SJCRH30 (cell line): ENCODE results near the gene ZNF618. TPM values are rescaled to one million over a fixed set of nuclear protein-coding genes. Genes with fewer than 3 reads are reported as not detected.

Source experiments
- DNase-seq, 2 experiments: peaks; one replicate each; pipeline ENCODE4 v3.0.0-alpha.2; 2015 to 2020
- H3K27ac ChIP-seq: fragments of 250-450 bp; sonication (Bioruptor Pico); 2 replicates; pipeline ENCODE4 v1.5.1; 2020; ENCODE audit warnings: mild to moderate bottlenecking, moderate library complexity
- H3K27me3 ChIP-seq: fragments of 250-450 bp; sonication (Bioruptor Pico); 2 replicates; pipeline ENCODE4 v1.5.1; 2020; ENCODE audit warnings: mild to moderate bottlenecking, moderate library complexity
- H3K36me3 ChIP-seq: fragments of 250-450 bp; sonication (Bioruptor Pico); 2 replicates; pipeline ENCODE4 v1.5.1; 2020; ENCODE audit warnings: mild to moderate bottlenecking, moderate library complexity
- H3K4me1 ChIP-seq: fragments of 250-450 bp; sonication (Bioruptor Pico); 2 replicates; pipeline ENCODE4 v1.5.1; 2020; ENCODE audit warnings: mild to moderate bottlenecking, moderate library complexity
- H3K4me3 ChIP-seq: fragments of 250-450 bp; sonication (Bioruptor Pico); 2 replicates; pipeline ENCODE4 v1.5.1; 2020; ENCODE audit warnings: mild to moderate bottlenecking, moderate library complexity
- H3K9me3 ChIP-seq: fragments of 250-450 bp; sonication (Bioruptor Pico); replicated peaks from 2 replicates; pipeline ENCODE4 v1.5.1; 2020; ENCODE audit warnings: mild to moderate bottlenecking, moderate library complexity
- total RNA-seq: library from RNA; depleted of rRNA; stranded (reverse); fragments of >200 nt; shearing (Covaris generic); gene quantifications from 2 replicates; pipeline ENCODE4 v1.2.3, GENCODE V29; 2014

Gene ZNF618
- total RNA-seq, 1 experiment from 2014 or later = 19.3 TPM

DNA sequence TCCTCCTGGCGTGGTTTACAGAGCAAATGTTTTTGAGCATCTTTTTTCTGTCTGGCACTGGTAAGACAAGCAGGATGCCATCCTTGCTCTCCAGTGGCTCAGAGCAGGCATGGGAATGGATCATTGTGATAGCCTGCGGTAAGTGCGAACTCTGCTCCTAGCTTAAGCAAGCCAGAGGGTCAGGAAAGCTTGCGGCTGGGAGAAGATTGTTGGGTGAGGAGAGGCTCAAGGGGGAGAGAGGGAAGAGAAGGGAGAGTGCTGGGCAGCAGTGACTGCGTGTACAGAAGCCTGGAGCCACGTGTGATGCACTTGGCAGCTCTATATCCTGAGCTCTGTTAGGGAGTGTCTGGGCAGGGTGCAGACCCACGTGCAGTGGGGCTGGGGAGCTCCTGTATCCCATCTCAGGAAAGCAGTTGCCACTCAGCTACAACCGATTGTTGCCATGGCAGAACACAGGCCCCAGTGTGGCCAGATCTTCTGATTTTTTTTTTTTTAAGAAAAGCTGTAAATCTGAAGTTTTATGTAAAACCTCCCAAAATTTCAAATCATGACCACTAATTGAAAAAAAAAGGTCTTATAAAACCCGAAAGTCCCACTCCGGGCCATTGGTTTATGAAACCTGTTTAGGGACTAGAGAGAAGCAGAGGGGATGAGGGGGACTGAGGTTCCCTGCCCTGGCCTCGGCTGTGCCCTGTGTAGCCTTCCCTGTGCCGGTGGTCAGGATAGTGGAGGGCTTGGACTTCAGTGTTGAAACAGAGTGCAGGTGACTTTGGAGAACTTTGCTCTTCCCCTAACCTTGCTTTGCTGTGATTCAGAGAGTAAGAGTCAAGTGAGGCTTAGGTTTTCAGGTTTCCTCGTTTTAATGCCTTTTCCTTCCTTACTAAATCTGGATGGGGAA is 67.3 kb downstream of the ZNF618 start:
- Histone ChIP-seq H3K4me1 (no peaks in the 10 kb centered on the region), H3K27ac (no peak overlapping the region), H3K27me3 (no peaks in the 10 kb centered on the region), H3K36me3 (no peaks in the 10 kb centered on the region; the same call in none of the 2 replicates), H3K9me3 (0 out of 2 replicates have a peak, but pooled peaks cover 7% of the 10 kb centered on the region), H3K4me3 (no peak overlapping the region)
- no peak for DNase-seq

DNA sequence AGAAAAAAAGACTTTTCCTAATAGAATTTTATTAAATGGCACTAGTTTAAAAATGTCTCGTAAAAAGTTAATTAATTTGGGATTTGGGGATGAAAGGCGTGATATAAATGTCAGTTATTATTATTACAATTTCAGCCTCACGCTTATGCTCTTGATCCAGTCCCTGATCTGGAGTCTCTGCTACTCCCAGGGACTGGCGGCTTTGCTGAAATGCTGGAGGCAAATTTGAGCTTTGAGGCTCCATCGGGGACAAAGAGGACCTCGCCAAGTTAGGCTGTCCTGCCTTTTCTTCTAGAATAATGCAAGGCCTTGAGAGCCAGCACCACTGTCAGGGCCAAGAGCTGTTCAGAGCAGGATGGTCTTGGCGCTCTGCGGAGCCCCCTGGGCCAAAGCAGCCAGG is 69.7 kb downstream of the ZNF618 start:
- no peak overlapping the region for H3K4me3 ChIP-seq
- no peaks in the 10 kb centered on the region for H3K4me1 ChIP-seq
- H3K27ac ChIP-seq = no peak overlapping the region
- no peak for DNase-seq
- H3K9me3 ChIP-seq = 0 out of 2 replicates have a peak, but pooled peaks cover under 1% of the 10 kb centered on the region
- H3K36me3 ChIP-seq = no peaks in the 10 kb centered on the region; the same call in 1 of the 2 replicates
- H3K27me3 ChIP-seq = no peaks in the 10 kb centered on the region

GRCh38 chr9:113946496-113947115 is 70.5 kb downstream of the ZNF618 start:
- Histone ChIP-seq H3K27ac (no peak overlapping the region), H3K4me3 (no peak overlapping the region), H3K9me3 (no peaks in the 10 kb centered on the region), H3K4me1 (no peaks in the 10 kb centered on the region), H3K36me3 (no peaks in the 10 kb centered on the region; the same call in 1 of the 2 replicates), H3K27me3 (no peaks in the 10 kb centered on the region)
- DNase-seq = no peak

GRCh38 chr9:113947941-113948340 is 71.8 kb downstream of the ZNF618 start:
- Histone ChIP-seq H3K9me3 (no peaks in the 10 kb centered on the region), H3K4me3 (no peak overlapping the region), H3K36me3 (no peaks in the 10 kb centered on the region; the same call in 1 of the 2 replicates), H3K4me1 (no peaks in the 10 kb centered on the region), H3K27me3 (no peaks in the 10 kb centered on the region), H3K27ac (no peak overlapping the region)
- DNase-seq = no peak

GRCh38 chr9:113948891-113949570 is 72.9 kb downstream of the ZNF618 start:
- H3K4me1 ChIP-seq = no peaks in the 10 kb centered on the region
- H3K36me3 ChIP-seq = no peaks in the 10 kb centered on the region; the same call in 1 of the 2 replicates
- no peaks in the 10 kb centered on the region for H3K27me3 ChIP-seq
- no peaks in the 10 kb centered on the region for H3K9me3 ChIP-seq
- no peak overlapping the region for H3K4me3 ChIP-seq
- no peak overlapping the region for H3K27ac ChIP-seq
- no peak for DNase-seq

GRCh38 chr9:113949571-113950078 is 73.5 kb downstream of the ZNF618 start:
- Histone ChIP-seq H3K4me1 (no peaks in the 10 kb centered on the region), H3K36me3 (no peaks in the 10 kb centered on the region; the same call in 1 of the 2 replicates), H3K4me3 (no peak overlapping the region), H3K27ac (no peak overlapping the region), H3K27me3 (no peaks in the 10 kb centered on the region), H3K9me3 (no peaks in the 10 kb centered on the region)
- no peak for DNase-seq

DNA sequence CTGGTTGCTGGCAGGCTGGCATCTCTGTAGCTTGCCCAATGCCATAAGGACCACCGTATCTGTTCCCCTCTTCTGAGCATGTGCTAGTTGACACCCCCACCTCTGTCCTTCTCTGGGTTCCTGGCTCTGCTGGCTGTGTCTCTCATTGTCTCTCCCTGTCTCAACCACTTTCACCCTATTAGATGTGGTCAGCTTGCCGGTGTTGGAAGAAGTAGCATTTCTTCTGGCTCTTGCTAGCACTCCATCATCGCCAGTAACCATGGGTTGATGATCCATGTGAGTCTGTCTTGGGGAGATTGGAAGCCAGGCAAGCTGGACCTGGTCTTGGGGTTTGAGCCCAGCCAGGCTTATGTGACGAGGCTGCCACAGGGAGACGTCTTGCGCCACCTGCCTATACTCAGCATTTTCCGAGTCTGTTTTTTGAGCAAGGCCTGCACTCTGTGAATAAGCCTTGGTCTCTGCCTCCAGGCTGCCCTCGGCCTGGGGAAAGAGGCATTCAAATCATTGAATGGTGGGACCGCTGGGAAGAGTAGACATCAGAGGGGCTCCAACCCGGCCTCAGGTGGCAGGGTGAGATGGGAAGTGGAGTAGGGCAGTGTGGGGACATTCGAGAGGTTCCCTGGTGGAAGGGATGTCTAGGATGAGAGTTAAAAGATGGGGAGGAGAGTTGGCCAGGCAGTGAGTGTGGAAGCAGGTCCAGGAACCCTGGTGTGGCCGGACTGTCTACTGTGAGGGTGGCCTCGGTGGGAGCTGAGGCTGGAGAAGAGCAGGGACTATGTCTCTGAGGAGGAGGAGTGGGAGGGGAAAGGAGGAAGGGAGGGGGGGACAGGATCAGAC is 74.3 kb downstream of the ZNF618 start:
- no peaks in the 10 kb centered on the region; the same call in 1 of the 2 replicates for H3K36me3 ChIP-seq
- no peak for DNase-seq
- H3K4me3 ChIP-seq = no peak overlapping the region
- no peak overlapping the region for H3K27ac ChIP-seq
- H3K9me3 ChIP-seq = no peaks in the 10 kb centered on the region
- H3K27me3 ChIP-seq = no peaks in the 10 kb centered on the region
- peaks cover 4% of the 10 kb centered on the region for H3K4me1 ChIP-seq

DNA sequence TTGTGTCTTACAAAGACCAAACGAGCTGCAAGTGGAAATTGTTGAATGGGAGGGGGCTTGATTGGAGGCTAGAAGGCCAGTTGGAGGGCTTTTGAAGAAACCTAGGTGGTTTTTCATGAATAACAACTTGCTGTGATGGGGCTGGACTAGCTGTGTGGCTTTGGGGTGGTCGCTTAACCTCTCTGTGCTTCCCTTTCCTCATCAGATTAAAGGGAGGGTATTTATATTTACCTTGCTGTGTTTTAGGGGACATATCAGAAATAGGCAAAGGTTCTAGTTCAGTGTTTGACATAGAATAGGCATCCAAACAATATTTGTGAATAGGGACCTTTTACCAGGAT is 74.9 kb downstream of the ZNF618 start:
- no peak for DNase-seq
- Histone ChIP-seq H3K27ac (no peak overlapping the region), H3K36me3 (no peaks in the 10 kb centered on the region), H3K9me3 (no peaks in the 10 kb centered on the region), H3K4me1 (peaks cover 7% of the 10 kb centered on the region), H3K27me3 (no peaks in the 10 kb centered on the region), H3K4me3 (no peak overlapping the region)

DNA sequence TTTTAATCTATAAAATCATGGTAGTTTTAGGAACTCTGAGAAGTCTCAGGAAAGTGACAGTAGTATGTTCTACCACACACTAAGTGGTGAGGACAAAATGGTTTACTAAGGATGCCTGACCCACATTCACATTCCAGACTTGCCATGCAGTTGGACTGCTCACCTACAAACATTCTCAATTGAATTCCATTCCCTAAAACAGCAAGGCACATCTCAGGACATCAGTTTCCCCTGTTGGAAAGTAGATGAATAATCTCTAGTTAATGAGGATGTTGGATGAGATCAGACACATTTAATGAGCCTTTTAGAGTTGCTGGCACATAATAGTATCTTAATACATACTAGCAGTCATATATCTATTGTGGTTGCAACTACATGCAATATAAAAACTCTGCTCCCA is 76.6 kb downstream of the ZNF618 start:
- H3K36me3 ChIP-seq = no peaks in the 10 kb centered on the region
- peaks cover 12% of the 10 kb centered on the region for H3K4me1 ChIP-seq
- DNase-seq = no peak
- H3K9me3 ChIP-seq = no peaks in the 10 kb centered on the region
- H3K27me3 ChIP-seq = no peaks in the 10 kb centered on the region
- no peak overlapping the region for H3K27ac ChIP-seq
- no peak overlapping the region for H3K4me3 ChIP-seq

GRCh38 chr9:113953531-113953930 is 77.4 kb downstream of the ZNF618 start:
- H3K9me3 ChIP-seq = no peaks in the 10 kb centered on the region
- H3K36me3 ChIP-seq = no peaks in the 10 kb centered on the region
- no peak overlapping the region for H3K27ac ChIP-seq
- no peaks in the 10 kb centered on the region for H3K27me3 ChIP-seq
- H3K4me3 ChIP-seq = no peak overlapping the region
- DNase-seq = no peak
- peaks cover 16% of the 10 kb centered on the region for H3K4me1 ChIP-seq

GRCh38 chr9:113954591-113954990 is 78.5 kb downstream of the ZNF618 start:
- H3K27me3 ChIP-seq = no peaks in the 10 kb centered on the region
- H3K36me3 ChIP-seq = no peaks in the 10 kb centered on the region
- no peak overlapping the region for H3K27ac ChIP-seq
- H3K4me3 ChIP-seq = no peak overlapping the region
- H3K9me3 ChIP-seq = no peaks in the 10 kb centered on the region
- H3K4me1 ChIP-seq = peaks cover 16% of the 10 kb centered on the region
- DNase-seq = no peak

DNA sequence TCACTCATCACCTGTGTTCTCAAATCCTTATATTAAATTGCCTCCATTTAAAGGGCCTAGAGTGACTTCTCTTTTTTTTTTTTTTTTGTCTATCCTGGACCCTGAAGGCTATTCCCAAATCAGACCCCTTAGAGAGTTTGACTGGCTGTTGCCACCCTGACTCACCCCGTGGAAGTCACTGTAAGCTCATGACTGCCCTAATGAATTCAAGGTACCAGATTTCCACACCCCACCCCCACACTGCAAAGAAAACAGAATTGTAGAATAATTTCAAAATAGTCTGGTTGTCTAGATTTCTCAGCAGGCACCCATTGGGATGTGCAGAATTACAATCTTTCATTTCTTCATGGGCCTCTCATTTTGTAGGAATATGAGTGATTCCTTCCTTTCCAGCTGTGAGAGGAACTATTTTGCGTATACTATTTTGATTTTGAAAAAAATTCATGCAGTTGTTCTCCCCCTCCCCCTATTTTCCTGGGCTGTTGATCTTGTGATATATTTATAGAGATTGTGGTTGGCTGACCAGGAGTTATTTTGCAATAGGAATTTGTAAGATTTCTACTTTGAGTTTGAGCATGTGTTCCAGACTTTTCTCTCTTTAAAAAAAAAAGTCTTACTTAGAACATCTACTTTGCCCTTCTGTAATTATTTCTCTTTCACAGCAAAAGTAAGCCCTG is 79.1 kb downstream of the ZNF618 start:
- Histone ChIP-seq H3K27ac (no peak overlapping the region), H3K4me3 (no peak overlapping the region)
- DNase-seq = no peak

DNA sequence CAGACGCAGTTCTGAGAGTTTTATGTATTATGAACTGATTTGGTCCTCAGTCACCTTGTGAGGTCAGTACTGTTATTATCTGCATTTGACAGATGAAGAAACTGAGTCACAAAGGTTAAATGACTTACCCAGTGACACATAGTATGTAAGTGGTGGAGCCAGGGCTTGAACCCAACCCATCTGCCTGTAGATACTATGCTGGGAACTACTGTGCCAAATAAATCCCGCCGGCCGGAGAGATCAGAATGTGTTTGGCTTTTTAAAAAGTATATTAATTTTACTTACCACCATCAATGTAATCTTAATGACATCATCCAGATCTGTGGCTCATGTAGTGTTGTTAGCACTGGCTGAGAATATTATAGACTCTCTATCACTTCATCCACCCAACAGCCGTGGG is 80.8 kb downstream of the ZNF618 start:
- H3K9me3 ChIP-seq = no peaks in the 10 kb centered on the region
- DNase-seq = no peak
- no peak overlapping the region for H3K27ac ChIP-seq
- no peak overlapping the region for H3K4me3 ChIP-seq
- H3K4me1 ChIP-seq = peaks cover 16% of the 10 kb centered on the region
- H3K27me3 ChIP-seq = no peaks in the 10 kb centered on the region
- H3K36me3 ChIP-seq = no peaks in the 10 kb centered on the region

More for the DNA sequence above, 79.1 kb downstream of the ZNF618 start:
- peaks cover 16% of the 10 kb centered on the region for H3K4me1 ChIP-seq
- H3K9me3 ChIP-seq = no peaks in the 10 kb centered on the region
- H3K27me3 ChIP-seq = no peaks in the 10 kb centered on the region
- no peaks in the 10 kb centered on the region for H3K36me3 ChIP-seq

GRCh38 chr9:113957351-113957750 is 81.2 kb downstream of the ZNF618 start:
- H3K4me3 ChIP-seq = no peak overlapping the region
- H3K36me3 ChIP-seq = no peaks in the 10 kb centered on the region
- peaks cover 16% of the 10 kb centered on the region for H3K4me1 ChIP-seq
- peak in 1 of 2 experiments; percentile 20 for DNase-seq
- H3K27ac ChIP-seq = peak overlapping the region; percentile 13; the same call in 1 of the 2 replicates
- H3K9me3 ChIP-seq = no peaks in the 10 kb centered on the region
- H3K27me3 ChIP-seq = no peaks in the 10 kb centered on the region
